Left lung (tissue), 10 donors: ENCODE data around the gene MUS81. TPM values are rescaled to one million over a fixed set of nuclear protein-coding genes. Genes with fewer than 3 reads are reported as not detected.

ENCODE experiments used
- ATAC-seq: fragments of 200-7000 bp; cut with Tn5 transposase; one replicate; pipeline ENCODE4 v1.9.1; 2020; ENCODE audit warnings: moderate library complexity
- DNase-seq, 4 donors: peaks; one replicate each; pipeline ENCODE4 v3.0.0-alpha.2; 2013 to 2020
- H3K27ac ChIP-seq, 2 donors: fragments of 200-600 bp; sonication (generic) in 1 of 2; one replicate each; pipeline versions ENCODE4 v1.5.0 to v1.8.0; 2020 to 2021
- H3K27me3 ChIP-seq, 2 donors: fragments of 200-600 bp; sonication (generic) in 1 of 2; one replicate each; pipeline versions ENCODE4 v1.5.0 to v1.8.0; 2020 to 2021
- H3K36me3 ChIP-seq, 2 donors: fragments of 200-600 bp; sonication (generic) in 1 of 2; one replicate each; pipeline versions ENCODE4 v1.5.0 to v1.8.0; 2020 to 2021
- H3K4me1 ChIP-seq, 2 donors: fragments of 200-600 bp; one replicate each; pipeline ENCODE4 v1.8.0; 2021
- H3K4me3 ChIP-seq, 2 donors: fragments of 200-600 bp; sonication (generic) in 1 of 2; one replicate each; pipeline versions ENCODE4 v1.5.0 to v1.8.0; 2020 to 2021; ENCODE audit warnings: mild to moderate bottlenecking in 1 of 2
- H3K9me3 ChIP-seq, 2 donors: fragments of 200-600 bp; sonication (generic) in 1 of 2; one replicate each; pipeline versions ENCODE4 v1.5.0 to v1.8.0; 2020 to 2021
- intact Hi-C, 2 donors: fragments of 100-400 bp; cut with DNase I; formaldehyde crosslinking; loops; one replicate each; pipeline versions ENCODE4 v1.11.2 to v1.14.2; 2022
- polyA plus RNA-seq, 6 donors: library from polyadenylated mRNA; unstranded; fragments of 120-200 nt; gene quantifications; one replicate each; pipeline ENCODE4 v1.2.1, GENCODE V29; 2013; ENCODE audit not compliant: insufficient read length in 6 of 6
- total RNA-seq, 2 donors: library from RNA; stranded (reverse); fragmentation: NEBNext Ultra II Directional; extraction: Animal tissue kit (Norgen Biotek cat#: 25700); gene quantifications; one replicate each; pipeline ENCODE4 v1.2.1, GENCODE V29; 2021
- TF ChIP-seq, protein P1 (sequence below), 2 donors: fragments of 200-600 bp; sonication (generic) in 1 of 2; IDR thresholded peaks; one replicate each; pipeline versions ENCODE4 v1.5.0 to v1.8.0; 2021; ENCODE audit warnings: antibody characterized with exemption in 2 of 2
- donor health status: DM: no; HTN: yes; CAD: no.
- donor health status: DM: no; HTN: no; CAD: no.

MUS81 gene
- total and polyA plus RNA-seq, 8 donors, result 43.4 to 55.0 (median 50.9) TPM

DNA sequence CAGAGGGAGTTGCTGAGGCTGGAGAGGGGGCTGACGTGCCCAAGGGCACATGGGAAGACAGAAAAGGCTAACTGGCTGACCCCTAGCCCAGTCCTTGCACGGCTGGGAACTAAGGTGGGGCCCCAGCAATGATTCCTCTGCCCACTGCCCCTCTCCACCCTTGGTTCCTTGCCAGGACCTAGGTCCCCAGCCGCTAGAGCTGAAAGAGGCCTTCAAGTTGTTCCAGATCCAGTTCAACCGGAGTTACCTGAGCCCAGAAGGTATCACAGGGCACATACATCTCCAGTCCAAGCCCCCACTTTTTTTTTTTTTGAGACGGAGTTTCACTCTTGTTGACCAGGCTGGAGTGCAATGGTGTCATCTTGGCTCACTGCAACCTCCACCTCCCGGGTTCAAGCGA lies 19.8 kb downstream of the MUS81 start:
- DNase-seq, result peak in 1 of 4 donors; percentile 74
- TF ChIP-seq, protein P1, sequence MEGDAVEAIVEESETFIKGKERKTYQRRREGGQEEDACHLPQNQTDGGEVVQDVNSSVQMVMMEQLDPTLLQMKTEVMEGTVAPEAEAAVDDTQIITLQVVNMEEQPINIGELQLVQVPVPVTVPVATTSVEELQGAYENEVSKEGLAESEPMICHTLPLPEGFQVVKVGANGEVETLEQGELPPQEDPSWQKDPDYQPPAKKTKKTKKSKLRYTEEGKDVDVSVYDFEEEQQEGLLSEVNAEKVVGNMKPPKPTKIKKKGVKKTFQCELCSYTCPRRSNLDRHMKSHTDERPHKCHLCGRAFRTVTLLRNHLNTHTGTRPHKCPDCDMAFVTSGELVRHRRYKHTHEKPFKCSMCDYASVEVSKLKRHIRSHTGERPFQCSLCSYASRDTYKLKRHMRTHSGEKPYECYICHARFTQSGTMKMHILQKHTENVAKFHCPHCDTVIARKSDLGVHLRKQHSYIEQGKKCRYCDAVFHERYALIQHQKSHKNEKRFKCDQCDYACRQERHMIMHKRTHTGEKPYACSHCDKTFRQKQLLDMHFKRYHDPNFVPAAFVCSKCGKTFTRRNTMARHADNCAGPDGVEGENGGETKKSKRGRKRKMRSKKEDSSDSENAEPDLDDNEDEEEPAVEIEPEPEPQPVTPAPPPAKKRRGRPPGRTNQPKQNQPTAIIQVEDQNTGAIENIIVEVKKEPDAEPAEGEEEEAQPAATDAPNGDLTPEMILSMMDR (IDR thresholded peaks at IDR 0.05), result no peak
- intact Hi-C loops, result loop anchor here in 1 of 2 donors (10.0 kb wide), 1 partner anchor 105 kb away; no protein-coding TSS in a partner anchor
- no peaks in the 10 kb centered on the region for H3K27me3 ChIP-seq
- H3K4me1 ChIP-seq, result peaks cover 0 to 18% of the 10 kb centered on the region in 2 donors
- no peak overlapping the region for H3K27ac ChIP-seq
- H3K36me3 ChIP-seq, result peaks cover 0 to 29% of the 10 kb centered on the region in 2 donors
- H3K9me3 ChIP-seq, result no peaks in the 10 kb centered on the region
- no peak for ATAC-seq
- peak overlapping the region in 1 of 2 donors; percentile 14 for H3K4me3 ChIP-seq

DNA sequence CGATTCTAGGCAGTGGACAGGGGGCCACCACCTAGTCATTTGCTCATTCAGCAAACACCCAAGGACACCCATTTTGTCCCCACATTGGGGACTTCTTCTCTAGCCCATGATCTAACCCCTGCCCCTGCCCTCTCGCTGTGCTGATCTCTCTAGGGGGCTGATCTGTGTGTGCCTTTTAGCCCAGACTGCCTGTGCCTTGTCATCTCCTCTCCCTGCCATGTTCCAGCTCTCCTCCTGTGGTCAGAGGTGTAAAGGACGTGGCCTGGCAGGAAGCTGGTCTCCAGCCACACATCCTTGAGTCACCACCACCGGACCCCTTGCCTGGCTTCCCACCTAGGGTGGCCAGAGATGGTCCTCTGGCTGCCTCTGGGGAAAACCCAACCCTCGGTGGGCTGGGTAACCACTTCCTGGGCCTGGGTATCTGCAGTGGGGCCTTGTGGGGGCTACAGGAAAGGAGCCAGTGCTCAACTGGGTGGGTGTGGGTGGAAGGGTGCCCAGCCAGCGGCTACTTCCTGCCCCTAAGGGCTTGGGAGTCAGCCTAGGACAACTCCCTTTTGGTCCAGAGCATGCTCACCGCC lies 20.7 kb downstream of the MUS81 start:
- DNase-seq (peak in 1 of 4 donors; percentile 37), ATAC-seq (no peak)
- Histone ChIP-seq H3K9me3 (no peaks in the 10 kb centered on the region), H3K4me3 (peak overlapping the region in 1 of 2 donors; percentile 14), H3K4me1 (peaks cover 0 to 20% of the 10 kb centered on the region in 2 donors), H3K36me3 (peaks cover 0 to 38% of the 10 kb centered on the region in 2 donors), H3K27me3 (no peaks in the 10 kb centered on the region), H3K27ac (no peak overlapping the region)
- TF ChIP-seq, protein P1 (IDR thresholded peaks at IDR 0.05), result no peak
- intact Hi-C loops, result loop anchor here in 1 of 2 donors (10.0 kb wide), 1 partner anchor 104 kb away; no protein-coding TSS in a partner anchor

DNA sequence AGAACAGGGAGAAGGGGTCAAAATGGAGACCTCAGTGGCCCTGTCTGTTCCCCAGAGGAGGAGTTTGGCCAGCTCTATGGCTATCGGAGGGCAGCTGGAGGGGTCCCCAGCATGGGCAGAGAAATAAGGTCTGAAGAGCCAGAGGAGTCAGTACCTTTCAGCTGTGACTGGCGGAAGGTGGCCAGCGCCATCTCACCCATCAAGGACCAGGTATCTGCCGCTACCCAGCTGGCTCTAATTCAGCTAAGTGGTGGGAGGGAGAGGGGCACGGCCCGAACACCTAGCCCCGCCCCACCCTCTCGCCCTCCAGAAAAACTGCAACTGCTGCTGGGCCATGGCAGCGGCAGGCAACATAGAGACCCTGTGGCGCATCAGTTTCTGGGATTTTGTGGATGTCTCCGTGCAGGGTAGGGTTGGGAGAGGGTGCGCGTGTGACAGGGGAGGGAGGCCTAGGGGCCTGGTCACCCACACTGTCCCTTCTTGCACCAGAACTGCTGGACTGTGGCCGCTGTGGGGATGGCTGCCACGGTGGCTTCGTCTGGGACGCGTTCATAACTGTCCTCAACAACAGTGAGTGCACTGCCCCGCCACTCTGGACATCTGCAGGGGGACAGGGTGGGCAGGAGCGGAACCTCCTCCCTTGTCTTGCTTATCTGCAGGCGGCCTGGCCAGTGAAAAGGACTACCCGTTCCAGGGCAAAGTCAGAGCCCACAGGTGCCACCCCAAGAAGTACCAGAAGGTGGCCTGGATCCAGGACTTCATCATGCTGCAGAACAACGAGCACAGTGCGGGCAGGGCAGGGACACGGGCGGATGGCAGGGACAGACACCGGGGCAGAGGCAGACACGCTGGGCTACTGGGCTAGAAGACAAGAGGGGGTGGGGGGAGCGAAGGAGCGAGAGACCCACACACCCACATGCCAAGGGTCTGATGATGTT lies 22.2 kb downstream of the MUS81 start:
- DNase-seq, result peak in 1 of 4 donors; percentile 68
- Histone ChIP-seq H3K4me1 (peaks cover under 1 to 33% of the 10 kb centered on the region in 2 donors), H3K9me3 (no peaks in the 10 kb centered on the region), H3K36me3 (peaks cover 0 to 49% of the 10 kb centered on the region in 2 donors), H3K4me3 (no peak overlapping the region), H3K27me3 (no peaks in the 10 kb centered on the region), H3K27ac (no peak overlapping the region)
- TF ChIP-seq, protein P1 (IDR thresholded peaks at IDR 0.05), result no peak
- ATAC-seq, result no peak
- intact Hi-C loops, result loop anchor here in 1 of 2 donors (10.0 kb wide), 1 partner anchor 102 kb away; no protein-coding TSS in a partner anchor

DNA sequence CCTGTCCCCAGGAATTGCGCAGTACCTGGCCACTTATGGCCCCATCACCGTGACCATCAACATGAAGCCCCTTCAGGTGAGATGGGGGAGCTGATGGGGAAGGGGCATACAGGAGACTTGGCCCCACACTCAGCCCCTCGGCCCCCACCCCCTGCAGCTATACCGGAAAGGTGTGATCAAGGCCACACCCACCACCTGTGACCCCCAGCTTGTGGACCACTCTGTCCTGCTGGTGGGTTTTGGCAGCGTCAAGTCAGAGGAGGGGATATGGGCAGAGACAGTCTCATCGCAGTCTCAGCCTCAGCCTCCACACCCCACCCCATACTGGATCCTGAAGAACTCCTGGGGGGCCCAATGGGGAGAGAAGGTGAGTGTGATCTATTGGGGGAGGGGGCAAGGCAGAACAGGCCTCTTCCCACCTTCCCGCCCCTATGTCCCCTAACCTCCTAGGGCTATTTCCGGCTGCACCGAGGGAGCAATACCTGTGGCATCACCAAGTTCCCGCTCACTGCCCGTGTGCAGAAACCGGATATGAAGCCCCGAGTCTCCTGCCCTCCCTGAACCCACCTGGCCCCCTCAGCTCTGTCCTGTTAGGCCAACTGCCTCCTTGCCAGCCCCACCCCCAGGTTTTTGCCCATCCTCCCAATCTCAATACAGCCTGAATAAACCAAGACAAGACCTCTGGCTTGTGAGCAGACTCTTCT lies 23.0 kb downstream of the MUS81 start:
- Histone ChIP-seq H3K9me3 (no peaks in the 10 kb centered on the region), H3K4me1 (peaks cover 5 to 39% of the 10 kb centered on the region in 2 donors), H3K36me3 (peaks cover 0 to 49% of the 10 kb centered on the region in 2 donors), H3K4me3 (no peak overlapping the region), H3K27ac (no peak overlapping the region), H3K27me3 (no peaks in the 10 kb centered on the region)
- TF ChIP-seq, protein P1 (IDR thresholded peaks at IDR 0.05), result no peak
- peak in 1 of 4 donors; percentile 31 for DNase-seq
- no peak for ATAC-seq
- intact Hi-C loops, result loop anchor here in 1 of 2 donors (10.0 kb wide), 1 partner anchor 102 kb away; no protein-coding TSS in a partner anchor
